Measurements from ENCODE around the gene GALNT2. TPM values are rescaled to one million over a fixed set of nuclear protein-coding genes. Genes with fewer than 3 reads are reported as not detected.

Gene GALNT2
- total RNA-seq, 1 experiment from 2014 or later, result 36.3 TPM

GRCh38 chr1:230048922-230049321, 18.1 kb upstream of the GALNT2 start:
- in situ Hi-C loops (cut with HindIII; ENCODE audit: low pct_unique_long_range_greater_than_20kb, low sequenced_read_pairs), result no loop called here
- no peak for DNase-seq (ENCODE audit: low read depth)

- DNase-seq (ENCODE audit: low read depth), result no peak
- in situ Hi-C loops (cut with HindIII; ENCODE audit: low pct_unique_long_range_greater_than_20kb, low sequenced_read_pairs), result no loop called here
These were observed 17.3 kb upstream of the GALNT2 start for GRCh38 chr1:230049731-230050130.

GRCh38 chr1:230050973-230051735, 15.9 kb upstream of the GALNT2 start:
- DNase-seq (ENCODE audit: low read depth), result no peak
- in situ Hi-C loops (cut with HindIII; ENCODE audit: low pct_unique_long_range_greater_than_20kb, low sequenced_read_pairs), result no loop called here

- in situ Hi-C loops (cut with HindIII; ENCODE audit: low pct_unique_long_range_greater_than_20kb, low sequenced_read_pairs), result no loop called here
- DNase-seq (ENCODE audit: low read depth), result no peak
These were observed 15.0 kb upstream of the GALNT2 start for GRCh38 chr1:230052018-230052417.

- in situ Hi-C loops (cut with HindIII; ENCODE audit: low pct_unique_long_range_greater_than_20kb, low sequenced_read_pairs), result no loop called here
- no peak for DNase-seq (ENCODE audit: low read depth)
These were observed 14.4 kb upstream of the GALNT2 start for GRCh38 chr1:230052665-230053064.

GRCh38 chr1:230054092-230054749, 12.8 kb upstream of the GALNT2 start:
- in situ Hi-C loops (cut with HindIII; ENCODE audit: low pct_unique_long_range_greater_than_20kb, low sequenced_read_pairs), result no loop called here
- DNase-seq (ENCODE audit: low read depth), result no peak

- in situ Hi-C loops (cut with HindIII; ENCODE audit: low pct_unique_long_range_greater_than_20kb, low sequenced_read_pairs), result no loop called here
- no peak for DNase-seq (ENCODE audit: low read depth)
These were observed 10.9 kb upstream of the GALNT2 start for GRCh38 chr1:230056098-230056497.

GRCh38 chr1:230057100-230057499, 9.9 kb upstream of the GALNT2 start:
- no peak for DNase-seq (ENCODE audit: low read depth)
- in situ Hi-C loops (cut with HindIII; ENCODE audit: low pct_unique_long_range_greater_than_20kb, low sequenced_read_pairs), result no loop called here

GRCh38 chr1:230057681-230058565, 9.1 kb upstream of the GALNT2 start:
- no peak for DNase-seq (ENCODE audit: low read depth)
- in situ Hi-C loops (cut with HindIII; ENCODE audit: low pct_unique_long_range_greater_than_20kb, low sequenced_read_pairs), result no loop called here

GRCh38 chr1:230058626-230059025, 8.4 kb upstream of the GALNT2 start:
- in situ Hi-C loops (cut with HindIII; ENCODE audit: low pct_unique_long_range_greater_than_20kb, low sequenced_read_pairs), result no loop called here
- no peak for DNase-seq (ENCODE audit: low read depth)

GRCh38 chr1:230061801-230062200, 5.2 kb upstream of the GALNT2 start:
- DNase-seq (ENCODE audit: low read depth), result no peak
- in situ Hi-C loops (cut with HindIII; ENCODE audit: low pct_unique_long_range_greater_than_20kb, low sequenced_read_pairs), result no loop called here

- in situ Hi-C loops (cut with HindIII; ENCODE audit: low pct_unique_long_range_greater_than_20kb, low sequenced_read_pairs), result no loop called here
- DNase-seq (ENCODE audit: low read depth), result no peak
These were observed 4.5 kb upstream of the GALNT2 start for GRCh38 chr1:230062521-230062920.

GRCh38 chr1:230064283-230064682, 2.8 kb upstream of the GALNT2 start:
- in situ Hi-C loops (cut with HindIII; ENCODE audit: low pct_unique_long_range_greater_than_20kb, low sequenced_read_pairs), result no loop called here
- DNase-seq (ENCODE audit: low read depth), result no peak

- in situ Hi-C loops (cut with HindIII; ENCODE audit: low pct_unique_long_range_greater_than_20kb, low sequenced_read_pairs), result no loop called here
- DNase-seq (ENCODE audit: low read depth), result no peak
These were observed 1.9 kb upstream of the GALNT2 start for GRCh38 chr1:230065161-230065560.

GRCh38 chr1:230065571-230065970, 1.5 kb upstream of the GALNT2 start:
- DNase-seq (ENCODE audit: low read depth), result no peak
- in situ Hi-C loops (cut with HindIII; ENCODE audit: low pct_unique_long_range_greater_than_20kb, low sequenced_read_pairs), result no loop called here

GRCh38 chr1:230066031-230066430, 1.0 kb upstream of the GALNT2 start:
- no peak for DNase-seq (ENCODE audit: low read depth)
- in situ Hi-C loops (cut with HindIII; ENCODE audit: low pct_unique_long_range_greater_than_20kb, low sequenced_read_pairs), result no loop called here

- in situ Hi-C loops (cut with HindIII; ENCODE audit: low pct_unique_long_range_greater_than_20kb, low sequenced_read_pairs), result no loop called here
- peak; percentile 31 for DNase-seq (ENCODE audit: low read depth)
These were observed 407 bp downstream of the GALNT2 start for GRCh38 chr1:230067419-230067870.

- in situ Hi-C loops (cut with HindIII; ENCODE audit: low pct_unique_long_range_greater_than_20kb, low sequenced_read_pairs), result no loop called here
- peak; percentile 30 for DNase-seq (ENCODE audit: low read depth)
These were observed 1.0 kb downstream of the GALNT2 start for GRCh38 chr1:230067871-230068620.

GRCh38 chr1:230068621-230068873, 1.5 kb downstream of the GALNT2 start:
- in situ Hi-C loops (cut with HindIII; ENCODE audit: low pct_unique_long_range_greater_than_20kb, low sequenced_read_pairs), result no loop called here
- DNase-seq (ENCODE audit: low read depth), result no peak

All from Caki2 (cell line).